Measurements from ENCODE around the gene FLAD1. TPM values are rescaled to one million over a fixed set of nuclear protein-coding genes. Genes with fewer than 3 reads are reported as not detected.

The FLAD1 gene
- total and polyA plus RNA-seq, 2 of the 8 experiments (the other 6 are each of a cell fraction or from before 2014, with no cell fraction given) = 104 to 143 TPM

DNA sequence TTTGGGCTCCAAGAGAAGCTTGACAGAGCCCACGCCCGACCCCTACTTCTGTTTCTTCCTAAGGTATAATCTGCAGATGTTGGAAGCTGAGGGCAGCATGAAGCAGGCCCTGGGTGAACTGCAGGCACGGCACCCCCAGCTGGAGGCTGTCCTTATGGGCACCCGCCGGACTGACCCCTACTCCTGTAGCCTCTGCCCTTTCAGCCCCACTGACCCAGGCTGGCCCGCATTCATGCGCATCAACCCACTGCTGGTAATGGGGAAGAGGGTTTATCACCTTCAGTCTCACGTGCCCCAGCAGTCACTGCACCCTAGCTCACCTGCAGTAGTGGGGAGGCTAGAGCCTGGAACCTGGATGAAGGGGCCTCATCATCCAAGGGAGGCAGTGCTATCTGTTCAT lies 7.1 kb downstream of the FLAD1 start:
- H3K36me3 ChIP-seq (ENCODE audit: control insufficient read depth in 2 of 4, insufficient read depth in 4 of 4, low read length in 3 of 4) = peaks cover 13 to 47% (median 35%) of the 10 kb centered on the region in 4 experiments
- CTCF ChIA-PET (ENCODE audit: partially characterized antibody) = interaction anchor here (0.9 to 2.0 kb wide), 5 partner anchors 13 to 84 kb away, joined by 3 to 8 read pairs (median 3); partner anchors contain the start of gene SHC1
- FAIRE-seq = no peak

More for the DNA sequence above, 7.1 kb downstream of the FLAD1 start:
- no peak overlapping the region for H3K23ac ChIP-seq (ENCODE audit: insufficient read length)
- no peak overlapping the region for H4K91ac ChIP-seq (replicated peaks; ENCODE audit: insufficient read length, low read length)
- no peak overlapping the region for H3K14ac ChIP-seq (ENCODE audit: insufficient read length)
- no peak overlapping the region for H2BK5ac ChIP-seq (ENCODE audit: low read depth, low read length)
- no peak overlapping the region for H2AFZ ChIP-seq (ENCODE audit: low read length)
- WGBS, 2 experiments (ENCODE audit: extremely low coverage in 1 of 2, insufficient coverage in 1 of 2, insufficient read length in 1 of 2, insufficient replicate concordance in 2 of 2, low coverage in 1 of 2, low lambda C conversion rate in 2 of 2, missing lambda C conversion rate in 1 of 2) = 96% methylated on average over 8 of the region's 8 CpGs; no CpG with 5 or more reads in 1 of the 2 experiments
- no peak overlapping the region for H2BK20ac ChIP-seq (ENCODE audit: low read length)
- H3K56ac ChIP-seq (replicated peaks; ENCODE audit: insufficient read length, low read depth, low read length) = no peak overlapping the region
- H2BK15ac ChIP-seq (ENCODE audit: low read length) = no peak overlapping the region
- H4K5ac ChIP-seq (ENCODE audit: insufficient read length, low read depth, low read length) = no peak overlapping the region
- H3K79me1 ChIP-seq (ENCODE audit: low read depth, low read length) = peaks cover 4% of the 10 kb centered on the region; the same call in 1 of the 2 replicates
- H2BK120ac ChIP-seq (replicated peaks; ENCODE audit: low read depth, low read length) = no peak overlapping the region
- H3K9ac ChIP-seq (replicated peaks in 1 of 4; ENCODE audit: extremely low read depth in 1 of 4, low read depth in 3 of 4, low read length in 3 of 4) = no peak overlapping the region
- peaks cover 0 to 7% (median 3%) of the 10 kb centered on the region in 4 experiments; a peak in 3 of 7 replicates for H3K4me1 ChIP-seq (replicated peaks in 1 of 4; ENCODE audit: control insufficient read depth in 3 of 4, insufficient read depth in 4 of 4, low read length in 3 of 4)
- POLR2A ChIA-PET (ENCODE audit: partially characterized antibody) = interaction anchor here (1.2 to 42.8 kb wide), 4 partner anchors 5 to 54 kb away, joined by 3 to 702 read pairs (median 682); partner anchors contain the start of genes CKS1B, FLAD1, LENEP and PBXIP1
- peak in 1 of 2 experiments; percentile 58; a peak in 2 of 3 replicates for TF ChIP-seq POLR2A (IDR thresholded peaks at IDR 0.05; ENCODE audit: control extremely low read depth in 1 of 2, low read depth in 2 of 2, low read length in 2 of 2)
- no peak for TF ChIP-seq BACH1 (IDR thresholded peaks at IDR 0.05; ENCODE audit: low read length)
- no peak for TF ChIP-seq ZNF274 (IDR thresholded peaks at IDR 0.05; ENCODE audit: borderline replicate concordance, extremely low read depth, low read length)
- no peak for TF ChIP-seq RNF2 (IDR thresholded peaks at IDR 0.05; ENCODE audit: borderline replicate concordance, low read depth, low read length, missing control alignments, poor library complexity, severe bottlenecking)
- peak; percentile 30; the same call in 1 of the 2 replicates for TF ChIP-seq POLR2AphosphoS5 (IDR thresholded peaks at IDR 0.05; ENCODE audit: low read depth, low read length)
- TF ChIP-seq SP1 (IDR thresholded peaks at IDR 0.05; ENCODE audit: low read depth, low read length) = no peak
- TF ChIP-seq, protein P1, sequence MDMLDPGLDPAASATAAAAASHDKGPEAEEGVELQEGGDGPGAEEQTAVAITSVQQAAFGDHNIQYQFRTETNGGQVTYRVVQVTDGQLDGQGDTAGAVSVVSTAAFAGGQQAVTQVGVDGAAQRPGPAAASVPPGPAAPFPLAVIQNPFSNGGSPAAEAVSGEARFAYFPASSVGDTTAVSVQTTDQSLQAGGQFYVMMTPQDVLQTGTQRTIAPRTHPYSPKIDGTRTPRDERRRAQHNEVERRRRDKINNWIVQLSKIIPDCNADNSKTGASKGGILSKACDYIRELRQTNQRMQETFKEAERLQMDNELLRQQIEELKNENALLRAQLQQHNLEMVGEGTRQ (IDR thresholded peaks at IDR 0.05; ENCODE audit: low read length) = no peak
- TF ChIP-seq EZH2 (IDR thresholded peaks at IDR 0.05; ENCODE audit: low read depth, low read length, severe bottlenecking) = no peak
- no peak for TF ChIP-seq SP2 (IDR thresholded peaks at IDR 0.05; ENCODE audit: low read length)
- no peak for TF ChIP-seq MAFK (IDR thresholded peaks at IDR 0.05; ENCODE audit: low read depth, low read length)
- H4K8ac ChIP-seq (ENCODE audit: extremely low read depth, insufficient read depth, low read length) = peak overlapping the region; percentile 37; the same call in 1 of the 2 replicates
- no peaks in the 10 kb centered on the region for H3K27me3 ChIP-seq (replicated peaks in 1 of 4; ENCODE audit: control insufficient read depth in 3 of 4, extremely low read depth in 1 of 4, insufficient read depth in 3 of 4, low read length in 3 of 4)
- H4K20me1 ChIP-seq (replicated peaks in 1 of 2; ENCODE audit: control insufficient read depth in 1 of 2, insufficient read depth in 2 of 2, low read length in 2 of 2) = peaks cover 15 to 22% of the 10 kb centered on the region in 2 experiments
- no peak for DNase-seq (ENCODE audit: low read depth in 1 of 2, low spot score in 2 of 2)
- no peak overlapping the region for H2BK12ac ChIP-seq (ENCODE audit: low read depth, low read length)
- peaks cover 0 to 32% of the 10 kb centered on the region in 2 experiments; a peak in 3 of 4 replicates for H3K79me2 ChIP-seq (ENCODE audit: control insufficient read depth in 1 of 2, insufficient read depth in 2 of 2, low read length in 2 of 2)
- no peaks in the 10 kb centered on the region for H3K9me3 ChIP-seq (ENCODE audit: insufficient read depth in 2 of 2, low read depth in 1 of 2, low read length in 1 of 2)
- H3K4me3 ChIP-seq (ENCODE audit: extremely low read depth in 1 of 4, insufficient read depth in 2 of 4, low read depth in 3 of 4, low read length in 4 of 4) = no peak overlapping the region
- no peak overlapping the region for H2AK5ac ChIP-seq (ENCODE audit: low read depth, low read length)
- no peak overlapping the region for H3K4me2 ChIP-seq (ENCODE audit: insufficient read depth in 1 of 2, low read depth in 2 of 2, low read length in 2 of 2)
- H3K23me2 ChIP-seq (ENCODE audit: low read depth, low read length) = no peaks in the 10 kb centered on the region; the same call in 1 of the 2 replicates
- H3K18ac ChIP-seq (ENCODE audit: extremely low read depth, low read length) = no peak overlapping the region
- no peak overlapping the region for H3K4ac ChIP-seq (replicated peaks; ENCODE audit: insufficient read length, low read depth, low read length)
- no peak overlapping the region for H3K27ac ChIP-seq (ENCODE audit: low read depth, low read length)

All from H1 (cell line).